K562 (cell line): Measurements from ENCODE around the gene CAMK2N1. TPM values are rescaled to one million over a fixed set of nuclear protein-coding genes. Genes with fewer than 3 reads are reported as not detected.
A peak's percentile ranks its signal among the peaks of the same experiment; 100 is the strongest.

ENCODE experiments used
- CHCHD3 ChIP-seq: fragments of 250-450 bp; sonication (Bioruptor Pico); IDR thresholded peaks from 2 replicates; pipeline ENCODE4 v2.1.2; 2022; ENCODE audit warnings: mild to moderate bottlenecking
- ELF4 ChIP-seq: fragments of 450-650 bp; formaldehyde crosslinking; IDR thresholded peaks from 2 replicates; pipeline ENCODE4 v1.4.0; 2022; ENCODE audit warnings: missing genetic modification characterization
- NCOA4 ChIP-seq: fragments of 450-650 bp; IDR thresholded peaks from 2 replicates; pipeline ENCODE4 v1.6.1; 2018; ENCODE audit warnings: mild to moderate bottlenecking; ENCODE audit not compliant: partially characterized antibody
- NFYB ChIP-seq: IDR thresholded peaks from 2 replicates; pipeline ENCODE4 v1.6.1; 2011; ENCODE audit warnings: mild to moderate bottlenecking, moderate library complexity; ENCODE audit not compliant: insufficient read length; ENCODE audit errors: extremely low read depth
- OTX1 ChIP-seq: fragments of 450-650 bp; formaldehyde crosslinking; IDR thresholded peaks from 2 replicates; pipeline ENCODE4 v1.4.0; 2022; ENCODE audit warnings: mild to moderate bottlenecking
- PCBP1 ChIP-seq: fragments of 200-400 bp; formaldehyde crosslinking; IDR thresholded peaks from 2 replicates; pipeline ENCODE4 v1.6.1; 2018; ENCODE audit warnings: mild to moderate bottlenecking, low read depth, low read length; ENCODE audit not compliant: poor library complexity, severe bottlenecking
- SMARCA5 ChIP-seq: fragments of 450-650 bp; IDR thresholded peaks from 2 replicates; pipeline ENCODE4 v1.6.1; 2016
- polyA plus RNA-seq, 8 experiments: library from polyadenylated mRNA; depleted of rRNA in 4 of 8; stranded (reverse) in 5 of 8; unstranded in 3 of 8; fragments of >200 nt; fragmentation: Nextera tagmentation in 2 of 8; fragmentation: Illumina TruSeq in 1 of 8; extraction: Ambion mirVana in 2 of 8; extraction: Trizol in 1 of 8; gene quantifications; 2 replicates each; pipeline versions ENCODE4 v1.2.1 to v1.2.3, GENCODE V29; 2011 to 2014; ENCODE audit warnings: inconsistent platforms in 1 of 8, missing spikeins in 1 of 8
- total RNA-seq, 7 experiments: library from RNA; depleted of rRNA in 6 of 7; stranded (reverse); fragments of >200 nt in 6 of 7; fragmentation: Illumina TruSeq in 2 of 7; extraction: Trizol in 2 of 7; gene quantifications; 2 replicates each; pipeline versions ENCODE4 v1.2.1 to v1.2.3, GENCODE V29; 2011 to 2021; ENCODE audit warnings: low replicate concordance in 1 of 7
- TF ChIP-seq, protein P1 (sequence below): sonication (generic); formaldehyde crosslinking; IDR thresholded peaks from 2 replicates; pipeline ENCODE4 v1.8.0; 2023; ENCODE audit warnings: missing genetic modification reagents, mild to moderate bottlenecking, borderline replicate concordance
- TF ChIP-seq, protein P2 (sequence below), 2 experiments: fragments of 450-650 bp in 1 of 2; sonication (generic) in 1 of 2; formaldehyde crosslinking in 1 of 2; IDR thresholded peaks; 2 replicates each; pipeline versions ENCODE4 v1.7.1 to v1.9.0; 2016 to 2022; ENCODE audit warnings: inconsistent platforms in 1 of 2, mild to moderate bottlenecking in 1 of 2, missing genetic modification reagents in 1 of 2

The CAMK2N1 gene
- total and polyA plus RNA-seq, 9 of the 15 experiments (the other 6 are each of a cell fraction or from before 2014, with no cell fraction given) = 0.09 to 1.4 (median 0.34) TPM

DNA sequence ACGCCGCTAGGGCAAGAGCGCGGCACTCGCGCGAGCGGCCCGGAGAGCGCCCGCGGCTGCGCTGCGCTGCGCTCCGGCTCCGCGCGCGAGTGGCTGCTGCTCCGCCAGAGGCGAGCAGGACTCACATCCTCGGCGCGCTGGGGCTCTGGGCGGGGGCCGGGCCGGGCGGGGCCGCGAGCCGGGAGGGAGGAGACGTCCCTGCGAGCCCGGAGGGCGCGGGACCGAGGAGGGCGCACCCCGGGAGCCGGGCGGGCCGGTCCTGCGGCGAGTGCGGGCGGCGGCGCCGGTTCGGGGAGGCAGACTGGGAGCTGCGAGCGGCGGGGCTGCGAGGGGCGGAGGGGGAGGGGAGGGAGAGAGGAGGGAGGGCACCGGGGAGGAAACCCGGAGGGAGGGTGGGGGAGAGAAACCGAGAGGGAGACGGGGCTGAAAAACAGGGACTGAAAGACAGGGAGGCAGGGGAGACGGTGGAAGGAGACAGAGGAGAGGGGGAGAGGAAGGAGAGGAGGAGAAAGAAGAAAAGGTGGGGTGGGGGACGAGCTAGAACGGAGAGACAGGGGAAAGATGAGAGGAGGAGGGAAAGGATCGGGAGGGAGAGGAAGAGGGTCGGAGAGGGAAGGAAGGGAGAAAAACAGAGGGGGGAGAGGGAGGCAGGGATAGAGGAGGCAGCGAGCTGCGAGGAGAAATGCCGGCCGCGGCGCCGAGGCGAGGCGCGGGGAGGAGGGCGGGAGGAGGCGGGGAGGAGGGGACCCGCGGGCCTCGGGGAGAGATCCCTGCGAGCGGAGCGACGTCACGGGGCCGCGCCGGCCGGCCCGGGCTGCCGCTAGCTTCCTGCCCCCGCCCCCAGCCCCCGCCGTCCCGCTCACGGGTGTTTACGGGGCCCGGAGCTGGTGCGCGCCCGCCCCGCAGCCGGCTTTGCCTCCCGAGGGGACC lies at the start of gene CAMK2N1 (continued):
- TF ChIP-seq, protein P1, sequence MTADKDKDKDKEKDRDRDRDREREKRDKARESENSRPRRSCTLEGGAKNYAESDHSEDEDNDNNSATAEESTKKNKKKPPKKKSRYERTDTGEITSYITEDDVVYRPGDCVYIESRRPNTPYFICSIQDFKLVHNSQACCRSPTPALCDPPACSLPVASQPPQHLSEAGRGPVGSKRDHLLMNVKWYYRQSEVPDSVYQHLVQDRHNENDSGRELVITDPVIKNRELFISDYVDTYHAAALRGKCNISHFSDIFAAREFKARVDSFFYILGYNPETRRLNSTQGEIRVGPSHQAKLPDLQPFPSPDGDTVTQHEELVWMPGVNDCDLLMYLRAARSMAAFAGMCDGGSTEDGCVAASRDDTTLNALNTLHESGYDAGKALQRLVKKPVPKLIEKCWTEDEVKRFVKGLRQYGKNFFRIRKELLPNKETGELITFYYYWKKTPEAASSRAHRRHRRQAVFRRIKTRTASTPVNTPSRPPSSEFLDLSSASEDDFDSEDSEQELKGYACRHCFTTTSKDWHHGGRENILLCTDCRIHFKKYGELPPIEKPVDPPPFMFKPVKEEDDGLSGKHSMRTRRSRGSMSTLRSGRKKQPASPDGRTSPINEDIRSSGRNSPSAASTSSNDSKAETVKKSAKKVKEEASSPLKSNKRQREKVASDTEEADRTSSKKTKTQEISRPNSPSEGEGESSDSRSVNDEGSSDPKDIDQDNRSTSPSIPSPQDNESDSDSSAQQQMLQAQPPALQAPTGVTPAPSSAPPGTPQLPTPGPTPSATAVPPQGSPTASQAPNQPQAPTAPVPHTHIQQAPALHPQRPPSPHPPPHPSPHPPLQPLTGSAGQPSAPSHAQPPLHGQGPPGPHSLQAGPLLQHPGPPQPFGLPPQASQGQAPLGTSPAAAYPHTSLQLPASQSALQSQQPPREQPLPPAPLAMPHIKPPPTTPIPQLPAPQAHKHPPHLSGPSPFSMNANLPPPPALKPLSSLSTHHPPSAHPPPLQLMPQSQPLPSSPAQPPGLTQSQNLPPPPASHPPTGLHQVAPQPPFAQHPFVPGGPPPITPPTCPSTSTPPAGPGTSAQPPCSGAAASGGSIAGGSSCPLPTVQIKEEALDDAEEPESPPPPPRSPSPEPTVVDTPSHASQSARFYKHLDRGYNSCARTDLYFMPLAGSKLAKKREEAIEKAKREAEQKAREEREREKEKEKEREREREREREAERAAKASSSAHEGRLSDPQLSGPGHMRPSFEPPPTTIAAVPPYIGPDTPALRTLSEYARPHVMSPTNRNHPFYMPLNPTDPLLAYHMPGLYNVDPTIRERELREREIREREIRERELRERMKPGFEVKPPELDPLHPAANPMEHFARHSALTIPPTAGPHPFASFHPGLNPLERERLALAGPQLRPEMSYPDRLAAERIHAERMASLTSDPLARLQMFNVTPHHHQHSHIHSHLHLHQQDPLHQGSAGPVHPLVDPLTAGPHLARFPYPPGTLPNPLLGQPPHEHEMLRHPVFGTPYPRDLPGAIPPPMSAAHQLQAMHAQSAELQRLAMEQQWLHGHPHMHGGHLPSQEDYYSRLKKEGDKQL (CRISPR knock-in tag) = no peak
- no peak for TF ChIP-seq CHCHD3
- TF ChIP-seq NFYB = no peak
- TF ChIP-seq, protein P2, sequence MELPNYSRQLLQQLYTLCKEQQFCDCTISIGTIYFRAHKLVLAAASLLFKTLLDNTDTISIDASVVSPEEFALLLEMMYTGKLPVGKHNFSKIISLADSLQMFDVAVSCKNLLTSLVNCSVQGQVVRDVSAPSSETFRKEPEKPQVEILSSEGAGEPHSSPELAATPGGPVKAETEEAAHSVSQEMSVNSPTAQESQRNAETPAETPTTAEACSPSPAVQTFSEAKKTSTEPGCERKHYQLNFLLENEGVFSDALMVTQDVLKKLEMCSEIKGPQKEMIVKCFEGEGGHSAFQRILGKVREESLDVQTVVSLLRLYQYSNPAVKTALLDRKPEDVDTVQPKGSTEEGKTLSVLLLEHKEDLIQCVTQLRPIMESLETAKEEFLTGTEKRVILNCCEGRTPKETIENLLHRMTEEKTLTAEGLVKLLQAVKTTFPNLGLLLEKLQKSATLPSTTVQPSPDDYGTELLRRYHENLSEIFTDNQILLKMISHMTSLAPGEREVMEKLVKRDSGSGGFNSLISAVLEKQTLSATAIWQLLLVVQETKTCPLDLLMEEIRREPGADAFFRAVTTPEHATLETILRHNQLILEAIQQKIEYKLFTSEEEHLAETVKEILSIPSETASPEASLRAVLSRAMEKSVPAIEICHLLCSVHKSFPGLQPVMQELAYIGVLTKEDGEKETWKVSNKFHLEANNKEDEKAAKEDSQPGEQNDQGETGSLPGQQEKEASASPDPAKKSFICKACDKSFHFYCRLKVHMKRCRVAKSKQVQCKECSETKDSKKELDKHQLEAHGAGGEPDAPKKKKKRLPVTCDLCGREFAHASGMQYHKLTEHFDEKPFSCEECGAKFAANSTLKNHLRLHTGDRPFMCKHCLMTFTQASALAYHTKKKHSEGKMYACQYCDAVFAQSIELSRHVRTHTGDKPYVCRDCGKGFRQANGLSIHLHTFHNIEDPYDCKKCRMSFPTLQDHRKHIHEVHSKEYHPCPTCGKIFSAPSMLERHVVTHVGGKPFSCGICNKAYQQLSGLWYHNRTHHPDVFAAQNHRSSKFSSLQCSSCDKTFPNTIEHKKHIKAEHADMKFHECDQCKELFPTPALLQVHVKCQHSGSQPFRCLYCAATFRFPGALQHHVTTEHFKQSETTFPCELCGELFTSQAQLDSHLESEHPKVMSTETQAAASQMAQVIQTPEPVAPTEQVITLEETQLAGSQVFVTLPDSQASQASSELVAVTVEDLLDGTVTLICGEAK (IDR thresholded peaks at IDR 0.05) = peak; percentile 69
- TF ChIP-seq, protein P2 (CRISPR knock-in tag; IDR thresholded peaks at IDR 0.05) = no peak
- TF ChIP-seq PCBP1 = peak; percentile 31
- peak; percentile 96 for TF ChIP-seq ELF4
- TF ChIP-seq SMARCA5 = peak; percentile 44; the same call in 1 of the 2 replicates
- TF ChIP-seq OTX1 = peak; percentile 96
- peak; percentile 51 for TF ChIP-seq NCOA4
